Activated naive CD8-positive, alpha-beta T cell treated with anti-CD3 and anti-CD28 coated beads, Interleukin-2, amount 10 ng/mL, durations not matched to agents 7 days and 5 days (primary cell): ENCODE measurements around the gene SLC4A11. TPM values are rescaled to one million over a fixed set of nuclear protein-coding genes. Genes with fewer than 3 reads are reported as not detected.

Experiments
- ATAC-seq: fragments of 150-1000 bp; cut with Tn5 transposase; one replicate; pipeline ENCODE4 v1.10.0; 2021; ENCODE audit warnings: low read depth, moderate library complexity
- POLR2A ChIA-PET: fragments of 350-600 bp; sonication (Branson Sonifier 250); formaldehyde crosslinking; loops from one replicate; lab custom pipeline; 2021; ENCODE audit warnings: antibody characterized with exemption; lab: Charles Lee
- DNase-seq: peaks from one replicate; pipeline ENCODE4 v3.0.0; 2021
- H3K27ac Mint-ChIP-seq: one replicate; pipeline ENCODE4 v1.8.0; 2022; ENCODE audit warnings: mild to moderate bottlenecking, mixed read lengths
- H3K27me3 Mint-ChIP-seq: one replicate; pipeline ENCODE4 v1.8.0; 2022; ENCODE audit warnings: mild to moderate bottlenecking, moderate library complexity, mixed read lengths
- H3K36me3 Mint-ChIP-seq: one replicate; pipeline ENCODE4 v1.8.0; 2021; ENCODE audit warnings: mild to moderate bottlenecking, mixed read lengths
- H3K4me1 Mint-ChIP-seq: one replicate; pipeline ENCODE4 v1.8.0; 2021; ENCODE audit warnings: mixed read lengths
- H3K4me3 Mint-ChIP-seq: one replicate; pipeline ENCODE4 v1.8.0; 2022; ENCODE audit warnings: mild to moderate bottlenecking, moderate library complexity, mixed read lengths
- H3K9me3 Mint-ChIP-seq: one replicate; pipeline ENCODE4 v1.8.0; 2021; ENCODE audit warnings: mixed read lengths
- total RNA-seq, 2 experiments: library from RNA; stranded (reverse); gene quantifications; one replicate each; pipeline ENCODE4 v1.2.3, GENCODE V29; 2021

The SLC4A11 gene
- total RNA-seq, 2 experiments from 2014 or later, result 1.9 to 2.4 TPM

DNA sequence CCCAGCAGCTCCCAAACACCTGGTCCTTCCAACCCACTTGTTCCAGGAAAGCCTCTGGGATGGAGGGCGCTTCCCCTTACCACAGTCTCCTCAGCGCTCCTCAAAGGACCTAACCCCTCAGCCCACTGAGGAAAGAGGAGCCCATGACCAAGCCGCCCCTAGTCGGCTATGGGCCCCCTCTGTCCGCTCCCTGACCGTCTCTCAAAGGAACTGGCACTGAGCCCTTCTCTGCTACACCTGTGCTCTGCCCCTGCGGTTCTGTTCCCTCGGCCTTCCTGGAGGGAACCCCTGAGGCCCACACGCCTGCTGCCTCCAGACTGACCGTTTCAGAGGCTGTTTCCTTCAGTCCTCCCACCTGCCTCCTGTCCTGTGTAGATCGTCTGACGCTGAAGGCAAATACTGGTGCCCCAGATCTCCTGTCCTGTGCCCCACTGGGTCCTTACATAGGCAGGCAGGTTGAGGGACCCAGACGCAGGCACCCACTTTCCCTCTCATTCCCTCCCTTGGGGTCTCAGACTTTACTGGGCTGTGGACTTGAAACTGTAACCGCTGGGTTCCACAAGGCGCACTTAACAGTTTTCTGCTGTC lies 1.9 kb upstream of the SLC4A11 start:
- Mint-ChIP-seq H3K36me3 (peaks cover 2% of the 10 kb centered on the region), H3K27ac (no peak overlapping the region), H3K9me3 (no peaks in the 10 kb centered on the region), H3K27me3 (peaks cover 61% of the 10 kb centered on the region), H3K4me3 (peak overlapping the region; percentile 66), H3K4me1 (peaks cover 10% of the 10 kb centered on the region)
- DNase-seq, result no peak
- POLR2A ChIA-PET, result no interaction called here
- ATAC-seq, result no peak

DNA sequence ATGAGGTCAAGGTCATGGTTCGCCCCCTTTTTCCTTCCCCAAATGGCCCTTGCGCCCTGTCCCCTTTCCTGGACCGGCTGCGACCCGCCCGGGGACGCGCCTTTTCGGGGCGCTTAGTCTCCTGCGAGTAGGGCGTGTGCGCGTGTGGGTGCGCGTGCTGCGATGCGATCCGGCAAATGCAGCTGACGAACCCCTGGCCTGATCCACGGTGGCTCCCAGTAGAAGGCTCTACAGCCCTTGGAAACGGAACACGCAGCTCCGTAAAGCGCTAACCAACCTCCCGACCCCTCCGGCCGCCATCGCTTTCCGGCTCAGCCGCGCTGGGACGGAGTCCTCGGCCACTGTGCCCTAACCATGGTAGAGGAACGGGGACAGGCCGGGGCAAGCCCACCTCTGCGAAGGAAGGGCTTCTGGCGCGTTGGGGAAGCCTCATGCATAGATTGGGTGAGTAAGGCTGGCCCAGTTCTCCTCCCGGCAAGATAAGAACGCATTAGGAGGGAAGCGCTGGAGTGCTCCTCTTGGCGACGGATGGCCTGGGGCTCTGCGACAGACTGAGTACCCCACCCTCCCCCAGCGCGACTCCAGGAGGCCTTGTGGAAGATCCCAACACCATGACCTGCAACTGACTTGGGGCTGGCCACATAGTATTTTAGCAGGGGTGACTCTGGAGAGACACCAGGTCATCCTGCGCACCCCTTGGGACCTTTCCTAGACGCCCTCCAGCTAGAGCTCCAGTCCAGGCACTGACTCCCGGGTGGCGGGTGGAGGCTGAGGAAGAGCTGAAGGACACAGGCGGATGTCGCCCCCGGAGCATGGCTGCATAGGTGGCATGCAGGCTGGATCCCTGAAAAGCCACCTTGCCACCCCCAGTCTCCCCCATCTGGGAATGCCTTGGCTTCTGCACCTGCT lies 1.1 kb upstream of the SLC4A11 start:
- ATAC-seq, result no peak
- POLR2A ChIA-PET, result interaction anchor here (0.9 to 1.8 kb wide), 5 partner anchors 8 to 169 kb away, joined by 3 to 9 read pairs (median 3); no protein-coding TSS in a partner anchor
- peak overlapping the region; percentile 93 for H3K4me3 Mint-ChIP-seq
- H3K4me1 Mint-ChIP-seq, result peaks cover 10% of the 10 kb centered on the region
- peaks cover 2% of the 10 kb centered on the region for H3K36me3 Mint-ChIP-seq
- no peak for DNase-seq
- H3K27ac Mint-ChIP-seq, result no peak overlapping the region
- no peaks in the 10 kb centered on the region for H3K9me3 Mint-ChIP-seq
- peaks cover 64% of the 10 kb centered on the region for H3K27me3 Mint-ChIP-seq

DNA sequence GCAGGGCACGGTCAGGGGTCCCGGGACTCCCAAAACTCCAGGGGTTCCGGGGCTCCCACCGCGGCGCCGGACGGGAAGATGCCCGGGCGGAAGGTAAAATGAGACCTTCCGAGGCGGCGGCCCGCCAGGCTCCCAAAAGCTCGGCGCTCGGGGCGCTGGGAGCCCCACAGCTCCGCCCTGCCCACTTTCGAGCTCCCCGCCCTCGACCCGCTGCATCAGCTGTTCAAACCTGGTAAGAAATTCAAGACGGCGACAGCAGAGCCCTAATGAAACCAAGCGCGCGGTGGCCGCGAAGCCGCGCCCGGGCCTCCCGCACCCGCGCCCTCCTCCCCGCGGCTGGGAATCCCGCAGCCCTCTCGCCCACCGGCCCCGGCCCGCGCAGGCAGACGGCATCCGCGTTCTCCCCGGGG lies 369 bp downstream of the SLC4A11 start:
- H3K36me3 Mint-ChIP-seq, result peaks cover 2% of the 10 kb centered on the region
- H3K9me3 Mint-ChIP-seq, result no peaks in the 10 kb centered on the region
- POLR2A ChIA-PET, result interaction anchor here (0.9 to 1.8 kb wide), 6 partner anchors 10 to 35 kb away, joined by 3 to 9 read pairs (median 4); partner anchors contain the start of gene ITPA
- H3K27ac Mint-ChIP-seq, result no peak overlapping the region
- ATAC-seq, result peak; percentile 69
- peak overlapping the region; percentile 84 for H3K4me3 Mint-ChIP-seq
- peaks cover 58% of the 10 kb centered on the region for H3K27me3 Mint-ChIP-seq
- peak; percentile 72 for DNase-seq
- peaks cover 8% of the 10 kb centered on the region for H3K4me1 Mint-ChIP-seq

DNA sequence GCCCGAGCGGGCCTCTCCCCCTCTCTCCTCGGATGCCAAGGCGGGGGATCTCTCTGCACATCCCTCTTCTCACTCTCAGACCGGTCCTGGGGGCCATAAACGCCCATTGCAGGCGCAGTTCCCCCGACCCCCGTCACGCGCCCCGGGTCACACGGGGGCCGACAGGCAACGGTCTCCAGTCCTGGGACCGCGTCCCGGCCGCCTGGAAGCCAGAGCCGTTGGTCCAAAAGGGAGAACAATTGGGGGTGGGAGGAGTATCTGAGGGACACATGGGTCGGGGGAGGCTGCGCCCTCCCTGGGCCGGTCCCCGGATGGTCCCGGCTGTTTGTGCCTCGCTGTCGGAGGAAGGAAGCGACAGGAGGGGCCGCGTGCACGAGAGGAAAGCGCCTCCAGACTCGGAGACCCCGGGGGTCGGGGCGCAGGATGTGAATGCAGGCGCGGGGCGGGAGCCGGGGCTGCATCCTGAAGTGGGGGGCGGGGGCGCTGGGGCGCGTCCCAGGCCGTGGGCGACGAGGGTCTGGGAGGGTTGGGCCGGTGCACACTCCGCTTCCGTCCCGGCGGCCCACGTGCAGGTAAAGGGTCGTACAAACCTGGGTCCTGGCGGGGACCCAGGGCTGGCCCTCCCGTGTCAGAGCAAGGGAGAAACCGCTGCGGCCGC lies 903 bp downstream of the SLC4A11 start:
- H3K4me1 Mint-ChIP-seq, result peaks cover 8% of the 10 kb centered on the region
- H3K27me3 Mint-ChIP-seq, result peaks cover 58% of the 10 kb centered on the region
- H3K36me3 Mint-ChIP-seq, result peaks cover 2% of the 10 kb centered on the region
- H3K27ac Mint-ChIP-seq, result no peak overlapping the region
- ATAC-seq, result peak; percentile 13
- H3K9me3 Mint-ChIP-seq, result no peaks in the 10 kb centered on the region
- POLR2A ChIA-PET, result interaction anchor here (1.0 to 1.8 kb wide), 3 partner anchors 10 to 28 kb away, joined by 3 to 9 read pairs (median 6); partner anchors contain the start of gene ITPA
- DNase-seq, result peak; percentile 44
- H3K4me3 Mint-ChIP-seq, result peak overlapping the region; percentile 84

DNA sequence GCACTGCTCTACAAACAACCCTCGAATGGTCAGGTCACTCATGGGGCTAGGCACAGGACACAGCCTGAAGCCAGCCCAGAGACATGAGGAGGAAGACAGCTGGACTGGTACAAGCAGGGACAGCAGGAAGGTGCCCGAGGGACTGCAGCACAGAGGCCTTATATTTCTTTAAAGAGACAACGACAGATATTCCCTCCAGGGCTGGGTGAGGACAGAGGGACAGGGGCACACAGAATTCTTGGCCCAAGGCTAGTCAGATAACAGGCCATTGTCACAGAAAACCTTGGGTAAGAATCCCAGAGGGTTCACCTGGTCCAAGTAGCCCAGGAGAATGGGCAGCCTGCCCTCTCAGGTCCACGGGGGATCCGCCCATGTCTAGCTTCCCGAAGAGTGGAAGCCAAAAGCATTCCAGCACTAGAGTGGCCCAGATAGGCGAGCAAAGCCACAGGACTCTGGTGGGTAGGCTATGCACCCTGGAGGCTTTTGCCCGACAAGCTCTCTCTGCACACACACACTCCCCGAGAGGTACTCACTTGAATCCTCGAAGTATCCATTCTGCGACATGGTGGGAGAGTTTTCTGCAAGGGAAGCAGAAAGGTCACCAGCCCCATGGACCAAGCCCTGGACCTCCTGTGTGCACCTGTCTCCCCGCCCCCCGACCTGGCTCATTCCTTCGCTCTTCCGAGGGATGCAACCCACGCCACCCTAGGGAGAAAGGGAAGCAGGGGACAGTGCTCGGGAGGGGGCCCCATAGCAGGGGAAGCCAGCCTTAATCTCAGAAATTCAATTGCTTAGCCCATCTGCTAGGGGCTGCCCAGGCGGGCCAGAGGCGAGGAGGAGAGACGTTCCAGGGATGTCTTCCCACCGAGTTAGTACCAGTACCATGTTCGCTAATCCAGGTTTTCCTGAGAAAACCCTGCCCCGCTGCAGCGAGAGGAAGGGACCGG lies 1.7 kb downstream of the SLC4A11 start:
- Mint-ChIP-seq H3K27me3 (peaks cover 55% of the 10 kb centered on the region), H3K4me1 (peaks cover 8% of the 10 kb centered on the region), H3K9me3 (no peaks in the 10 kb centered on the region), H3K27ac (no peak overlapping the region), H3K4me3 (peak overlapping the region; percentile 84), H3K36me3 (peaks cover 2% of the 10 kb centered on the region)
- DNase-seq (no peak), ATAC-seq (no peak)
- POLR2A ChIA-PET, result no interaction called here

DNA sequence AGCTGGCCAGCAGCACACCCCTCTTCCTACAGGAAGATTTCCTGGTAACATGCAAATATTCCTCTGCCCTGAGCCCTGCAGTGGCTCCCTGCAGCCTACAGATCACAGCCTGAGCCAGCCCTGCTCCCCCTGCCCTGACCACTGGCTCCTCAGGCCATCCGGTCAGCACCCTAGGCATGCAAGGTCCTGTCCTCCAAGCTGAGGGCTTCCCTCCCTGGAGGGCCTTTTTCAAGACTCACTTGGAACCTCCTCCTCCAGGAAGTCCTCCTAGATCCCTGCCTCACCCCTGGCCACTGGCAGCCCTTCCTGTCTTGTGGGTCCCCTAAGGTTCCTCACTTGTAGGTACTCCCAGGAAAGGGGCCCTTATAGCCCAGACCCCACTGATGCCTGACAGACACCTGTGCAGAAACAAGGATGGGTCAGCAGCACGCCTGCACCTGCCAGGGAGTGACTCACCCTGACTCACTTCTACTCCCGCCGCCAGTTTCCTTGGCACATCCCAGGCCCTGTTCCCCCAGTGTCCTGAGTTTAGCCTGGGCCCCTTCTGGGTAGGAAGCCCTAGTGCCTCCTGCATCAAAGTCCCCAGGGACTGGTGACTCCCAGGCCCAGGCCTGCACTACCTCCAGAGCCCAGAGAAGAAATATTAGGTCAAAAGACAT lies 3.2 kb downstream of the SLC4A11 start:
- peaks cover 8% of the 10 kb centered on the region for H3K4me1 Mint-ChIP-seq
- H3K36me3 Mint-ChIP-seq, result no peaks in the 10 kb centered on the region
- DNase-seq (no peak), ATAC-seq (no peak)
- H3K27me3 Mint-ChIP-seq, result peaks cover 41% of the 10 kb centered on the region
- POLR2A ChIA-PET, result no interaction called here
- H3K9me3 Mint-ChIP-seq, result no peaks in the 10 kb centered on the region
- H3K4me3 Mint-ChIP-seq, result no peak overlapping the region
- no peak overlapping the region for H3K27ac Mint-ChIP-seq

DNA sequence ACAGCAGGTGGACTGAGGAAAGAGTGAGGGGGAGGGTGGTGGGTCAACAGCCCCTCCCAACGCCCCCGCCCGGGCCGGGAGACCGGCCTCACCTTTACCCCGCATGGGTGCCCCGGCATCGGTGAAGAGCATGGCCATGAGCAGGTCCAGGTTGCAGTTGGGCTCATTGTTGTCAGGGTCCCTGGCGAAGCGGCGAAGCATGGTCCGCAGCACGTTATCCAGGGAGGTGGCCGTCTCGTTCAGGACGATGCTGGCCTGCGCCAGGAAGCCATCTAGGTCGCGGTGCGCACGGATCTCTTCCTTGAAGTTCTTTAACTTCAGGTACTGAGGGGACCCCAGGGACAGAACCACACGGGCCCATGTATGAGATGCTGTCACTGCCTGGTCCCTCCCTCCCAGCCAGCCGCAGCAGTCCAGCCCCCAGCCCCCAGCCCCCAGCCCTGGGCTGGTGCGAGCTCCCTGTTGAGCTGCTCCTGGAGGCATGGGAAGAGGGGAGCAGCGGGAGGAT lies 4.9 kb downstream of the SLC4A11 start:
- no peaks in the 10 kb centered on the region for H3K36me3 Mint-ChIP-seq
- no peak overlapping the region for H3K27ac Mint-ChIP-seq
- H3K4me3 Mint-ChIP-seq, result no peak overlapping the region
- H3K4me1 Mint-ChIP-seq, result no peaks in the 10 kb centered on the region
- H3K27me3 Mint-ChIP-seq, result peaks cover 28% of the 10 kb centered on the region
- H3K9me3 Mint-ChIP-seq, result no peaks in the 10 kb centered on the region
- ATAC-seq (no peak), DNase-seq (no peak)
- POLR2A ChIA-PET, result no interaction called here

DNA sequence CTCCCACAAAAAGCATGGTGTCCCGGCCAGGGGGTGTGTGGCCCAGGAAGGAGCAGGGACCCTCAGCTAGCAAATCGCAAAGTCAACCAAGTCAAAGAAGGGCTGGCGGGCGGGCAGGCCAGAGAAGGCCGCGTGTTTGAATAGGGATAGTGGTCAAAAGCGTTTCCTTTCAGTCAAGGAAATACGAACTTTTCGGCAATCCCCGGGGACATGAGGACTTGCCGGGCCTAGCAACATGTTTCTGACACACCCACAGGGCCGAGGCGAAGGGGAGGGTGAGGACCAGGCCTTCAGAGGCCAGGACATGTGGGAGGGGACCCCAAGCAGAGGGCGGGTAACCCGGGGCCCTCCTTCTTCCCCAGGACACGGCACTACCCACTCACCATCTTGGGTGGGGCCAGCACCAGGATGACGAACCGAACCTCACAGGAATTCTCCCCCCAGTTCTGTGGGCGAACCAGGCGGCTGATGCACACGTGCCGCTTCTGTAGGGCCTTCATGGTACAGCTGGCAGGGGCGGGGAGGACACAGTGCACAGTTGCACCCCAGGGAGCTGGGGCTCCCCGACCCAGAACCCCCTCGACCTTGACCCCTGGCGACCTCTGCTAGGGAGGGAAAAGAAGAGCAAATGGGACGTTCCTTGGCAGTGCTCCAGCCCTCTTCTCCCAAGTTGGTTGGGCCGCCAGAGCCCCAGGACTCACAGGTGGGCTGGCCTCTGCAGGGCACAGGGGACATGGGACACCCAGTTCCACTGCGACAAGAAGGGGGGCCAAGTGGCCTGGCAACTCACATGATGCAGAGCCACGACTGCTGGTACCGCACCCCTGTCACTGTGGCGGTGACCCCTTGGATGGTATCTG lies 5.6 kb downstream of the SLC4A11 start:
- no peak overlapping the region for H3K27ac Mint-ChIP-seq

DNA sequence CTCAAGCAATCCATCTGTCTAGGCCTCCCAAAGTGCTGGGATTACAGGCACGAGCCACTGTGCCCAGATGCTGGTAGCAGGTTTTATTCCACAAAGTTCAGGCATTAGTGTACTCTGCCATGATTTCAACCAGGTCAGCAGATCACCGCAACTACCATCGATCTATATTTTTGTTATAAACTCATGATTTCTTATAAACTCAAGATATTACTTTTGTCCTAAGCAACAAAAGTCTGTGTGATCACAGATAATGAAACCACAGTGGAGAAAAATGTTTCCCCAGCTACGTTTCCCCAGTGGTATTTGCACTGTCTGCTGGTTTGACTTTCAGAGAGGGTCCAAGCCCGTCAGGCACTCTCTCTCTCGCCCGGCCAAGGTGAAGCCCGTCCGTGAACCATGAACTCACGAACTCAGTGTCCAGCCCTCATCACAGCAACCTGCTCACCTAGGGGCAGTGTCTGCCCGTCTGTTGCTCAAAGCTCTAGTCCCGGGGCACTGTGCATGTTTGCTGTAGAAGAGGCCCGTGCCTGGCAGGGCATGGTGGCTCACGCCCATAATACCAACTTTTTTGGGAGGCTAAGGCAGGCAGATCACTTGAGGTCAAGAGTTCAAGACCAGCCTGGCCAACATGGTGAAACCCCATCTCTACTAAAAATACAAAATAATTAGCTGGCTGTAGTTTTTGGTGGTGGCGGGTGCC lies 7.0 kb downstream of the SLC4A11 start:
- H3K4me1 Mint-ChIP-seq, result no peaks in the 10 kb centered on the region
- no peaks in the 10 kb centered on the region for H3K9me3 Mint-ChIP-seq
- no peaks in the 10 kb centered on the region for H3K36me3 Mint-ChIP-seq
- no peak overlapping the region for H3K4me3 Mint-ChIP-seq
- DNase-seq, result no peak
- peaks cover 17% of the 10 kb centered on the region for H3K27me3 Mint-ChIP-seq
- POLR2A ChIA-PET, result no interaction called here
- H3K27ac Mint-ChIP-seq, result no peak overlapping the region
- ATAC-seq, result no peak

More for the DNA sequence above, 5.6 kb downstream of the SLC4A11 start:
- no peaks in the 10 kb centered on the region for H3K4me1 Mint-ChIP-seq
- DNase-seq, result no peak
- H3K27me3 Mint-ChIP-seq, result peaks cover 28% of the 10 kb centered on the region
- ATAC-seq, result no peak
- no peaks in the 10 kb centered on the region for H3K36me3 Mint-ChIP-seq
- POLR2A ChIA-PET, result no interaction called here
- H3K9me3 Mint-ChIP-seq, result no peaks in the 10 kb centered on the region
- H3K4me3 Mint-ChIP-seq, result no peak overlapping the region

DNA sequence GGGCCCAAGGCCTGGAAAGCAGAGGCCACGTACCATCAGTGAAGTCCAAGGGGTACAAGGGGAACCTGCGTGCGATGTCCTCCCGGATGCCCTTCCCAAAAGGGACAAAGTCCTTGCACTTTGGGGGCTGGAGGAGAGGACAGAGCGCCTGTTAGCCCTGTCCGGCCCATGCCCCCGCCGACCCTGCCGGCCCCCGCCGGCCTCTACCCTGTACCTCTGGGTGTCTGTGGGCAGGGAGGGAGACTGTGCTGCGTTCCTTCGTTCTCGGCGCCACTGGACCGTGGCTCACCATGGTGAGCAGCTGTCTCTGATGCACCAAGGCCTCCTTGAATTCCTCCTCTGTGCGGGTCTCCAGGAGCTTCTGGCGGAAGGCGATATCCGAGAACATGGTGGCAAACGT lies 7.9 kb downstream of the SLC4A11 start:
- Mint-ChIP-seq H3K4me1 (no peaks in the 10 kb centered on the region), H3K27ac (no peak overlapping the region), H3K4me3 (no peak overlapping the region), H3K36me3 (no peaks in the 10 kb centered on the region), H3K27me3 (peaks cover 8% of the 10 kb centered on the region), H3K9me3 (no peaks in the 10 kb centered on the region)
- ATAC-seq, result no peak
- DNase-seq, result no peak
- POLR2A ChIA-PET, result no interaction called here

DNA sequence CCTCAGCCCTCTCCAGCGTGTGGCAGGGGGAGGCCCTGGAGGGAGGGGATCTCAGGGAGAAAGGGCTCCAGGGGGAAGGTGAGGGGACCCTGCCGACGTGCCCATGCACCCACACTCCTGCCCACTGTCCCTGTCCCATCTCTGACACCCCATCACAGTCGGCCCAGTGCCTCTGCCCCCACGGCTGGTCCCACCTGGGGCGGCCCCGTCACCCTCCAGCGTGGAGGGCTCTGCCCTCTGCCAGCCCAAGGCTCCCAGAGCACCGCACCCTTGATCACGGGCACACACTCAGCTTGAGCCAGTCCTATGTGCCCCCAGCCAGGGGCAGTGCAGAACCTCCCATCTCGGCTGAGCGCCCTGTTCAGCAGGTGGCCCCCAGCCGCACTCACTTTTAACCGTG lies 9.2 kb downstream of the SLC4A11 start:
- POLR2A ChIA-PET, result no interaction called here
- ATAC-seq (no peak), DNase-seq (no peak)
- no peak overlapping the region for H3K4me3 Mint-ChIP-seq
- H3K27me3 Mint-ChIP-seq, result no peaks in the 10 kb centered on the region
- H3K4me1 Mint-ChIP-seq, result no peaks in the 10 kb centered on the region
- no peaks in the 10 kb centered on the region for H3K9me3 Mint-ChIP-seq
- no peaks in the 10 kb centered on the region for H3K36me3 Mint-ChIP-seq
- no peak overlapping the region for H3K27ac Mint-ChIP-seq
